Common myeloid progenitor, CD34-positive (primary cell): ENCODE data around the gene SLC25A19.

Source experiments
- CTCF ChIA-PET: fragments of 350-600 bp; sonication (Branson Sonifier 250); formaldehyde crosslinking; loops from one replicate; lab custom pipeline; 2021; ENCODE audit warnings: antibody characterized with exemption; lab: Charles Lee
- POLR2A ChIA-PET: fragments of 350-600 bp; sonication (Branson Sonifier 250); formaldehyde crosslinking; loops from one replicate; lab custom pipeline; 2021; ENCODE audit warnings: antibody characterized with exemption; lab: Charles Lee
- DNase-seq, 3 donors: peaks; one replicate each; pipeline versions ENCODE4 v3.0.0 to v3.0.0-alpha.2; 2013
- H3K27ac ChIP-seq, 2 experiments: 1 replicate in 1 of 2; 2 replicates in 1 of 2; pipeline ENCODE4 v1.7.0; 2013; ENCODE audit warnings: inconsistent platforms in 2 of 2, low read length in 2 of 2, mild to moderate bottlenecking in 2 of 2, low read depth in 1 of 2, moderate library complexity in 1 of 2; ENCODE audit not compliant: severe bottlenecking in 2 of 2, insufficient read depth in 1 of 2, poor library complexity in 1 of 2
- H3K27me3 ChIP-seq, 5 experiments: replicated peaks in 2 of 5; 1 replicate in 3 of 5; 2 replicates in 2 of 5; pipeline versions ENCODE4 v1.6.1 to v1.7.0; 2013; ENCODE audit warnings: low read length in 4 of 5, mild to moderate bottlenecking in 2 of 5, moderate library complexity in 2 of 5, inconsistent platforms in 1 of 5; ENCODE audit not compliant: insufficient read depth in 5 of 5, control insufficient read depth in 4 of 5
- H3K36me3 ChIP-seq, 4 experiments: 1 replicate in 2 of 4; 2 replicates in 2 of 4; pipeline versions ENCODE4 v1.6.1 to v1.7.0; 2013; ENCODE audit warnings: low read length in 3 of 4, control low read depth in 1 of 4, mild to moderate bottlenecking in 1 of 4; ENCODE audit not compliant: control insufficient read depth in 4 of 4, insufficient read depth in 4 of 4
- H3K4me1 ChIP-seq, 4 experiments: 1 replicate in 3 of 4; 2 replicates in 1 of 4; pipeline versions ENCODE4 v1.6.1 to v1.7.1; 2013; ENCODE audit warnings: low read length in 3 of 4, mild to moderate bottlenecking in 3 of 4, control low read depth in 1 of 4, inconsistent platforms in 1 of 4, moderate library complexity in 1 of 4; ENCODE audit not compliant: control insufficient read depth in 4 of 4, insufficient read depth in 4 of 4; ENCODE audit errors: control extremely low read depth in 1 of 4
- H3K4me3 ChIP-seq, 7 experiments: 1 replicate in 4 of 7; 2 replicates in 3 of 7; pipeline versions ENCODE4 v1.5.1 to v1.7.0; 2013; ENCODE audit warnings: mild to moderate bottlenecking in 7 of 7, low read length in 6 of 7, moderate library complexity in 6 of 7, inconsistent platforms in 2 of 7, low read depth in 2 of 7, control low read depth in 1 of 7; ENCODE audit not compliant: insufficient read depth in 4 of 7, control insufficient read depth in 1 of 7; ENCODE audit errors: extremely low read depth in 1 of 7
- H3K9me3 ChIP-seq, 5 experiments: 1 replicate in 4 of 5; 2 replicates in 1 of 5; pipeline versions ENCODE4 v1.6.1 to v1.7.1; 2013; ENCODE audit warnings: low read length in 4 of 5, mild to moderate bottlenecking in 2 of 5, inconsistent platforms in 1 of 5, low read depth in 1 of 5, moderate library complexity in 1 of 5; ENCODE audit not compliant: control insufficient read depth in 4 of 5, insufficient read depth in 2 of 5; ENCODE audit errors: control extremely low read depth in 1 of 5
- WGBS: methylation state at CpG from one replicate; pipeline ENCODE4 v1.1.5; 2013; ENCODE audit not compliant: insufficient coverage; 5-methylcytosine and 5-hydroxymethylcytosine counted together

SLC25A19 gene

GRCh38 chr17:75270218-75270965, 18.8 kb downstream of the SLC25A19 start:
- Histone ChIP-seq H3K27me3 (no peaks in the 10 kb centered on the region), H3K36me3 (peaks cover 2 to 56% (median 37%) of the 10 kb centered on the region in 4 experiments), H3K4me1 (peaks cover 0 to 53% (median 32%) of the 10 kb centered on the region in 4 experiments), H3K4me3 (peak overlapping the region; percentile 79 to 96 (median 91)), H3K27ac (peak overlapping the region; percentile 85 to 90), H3K9me3 (no peaks in the 10 kb centered on the region)
- ChIA-PET POLR2A (interaction anchor here (0.6 to 2.5 kb wide), 6 partner anchors 9 to 397 kb away, joined by 3 to 39 read pairs (median 4); partner anchors contain the start of genes FDXR, GGA3, MRPS7 and SLC25A19), CTCF (interaction anchor here (0.6 to 5.1 kb wide), 25 partner anchors 10 to 376 kb away, joined by 3 to 40 read pairs (median 5); partner anchors contain the start of genes GGA3, MRPS7, NUP85 and SLC25A19)
- peak; percentile 80 to 85 (median 81) for DNase-seq
- WGBS = under 1% methylated on average over 44 of the region's 47 CpGs

GRCh38 chr17:75269844-75270217, 19.4 kb downstream of the SLC25A19 start:
- Histone ChIP-seq H3K9me3 (no peaks in the 10 kb centered on the region), H3K27me3 (no peaks in the 10 kb centered on the region), H3K36me3 (peaks cover 2 to 55% (median 35%) of the 10 kb centered on the region in 4 experiments), H3K27ac (peak overlapping the region; percentile 85 to 90), H3K4me3 (peak overlapping the region; percentile 79 to 96 (median 91)), H3K4me1 (peaks cover 0 to 53% (median 32%) of the 10 kb centered on the region in 4 experiments)
- ChIA-PET CTCF (interaction anchor here (0.6 to 5.1 kb wide), 15 partner anchors 9 to 312 kb away, joined by 3 to 40 read pairs (median 5); partner anchors contain the start of genes GGA3, MRPS7 and SLC25A19), POLR2A (interaction anchor here (0.6 to 2.5 kb wide), 2 partner anchors 8 to 222 kb away, joined by 3 to 39 read pairs; partner anchors contain the start of genes GGA3 and MRPS7)
- 25% methylated on average over 5 of the region's 6 CpGs for WGBS
- DNase-seq = peak in 2 of 3 donors; percentile 17 to 36

- ChIA-PET CTCF (interaction anchor here (1.4 to 2.1 kb wide), 2 partner anchors 22 to 150 kb away, joined by 4 to 8 read pairs; partner anchors contain the start of gene SLC25A19), POLR2A (no interaction called here)
- WGBS = 88% methylated on average over 11 of the region's 14 CpGs
- Histone ChIP-seq H3K27ac (no peak overlapping the region), H3K4me1 (peaks cover under 1 to 52% (median 34%) of the 10 kb centered on the region in 4 experiments), H3K27me3 (no peaks in the 10 kb centered on the region), H3K36me3 (peaks cover 0 to 47% (median 27%) of the 10 kb centered on the region in 4 experiments), H3K9me3 (no peaks in the 10 kb centered on the region), H3K4me3 (no peak overlapping the region)
- DNase-seq = no peak
Measured at GRCh38 chr17:75267411-75268232, 21.6 kb downstream of the SLC25A19 start.

GRCh38 chr17:75267153-75267410, 22.2 kb downstream of the SLC25A19 start:
- ChIA-PET POLR2A (no interaction called here), CTCF (interaction anchor here (1.0 to 2.1 kb wide), 2 partner anchors 22 to 38 kb away, joined by 3 to 8 read pairs; partner anchors contain the start of gene SLC25A19)
- H3K4me1 ChIP-seq = peaks cover 4 to 52% (median 34%) of the 10 kb centered on the region in 4 experiments
- H3K9me3 ChIP-seq = no peaks in the 10 kb centered on the region
- 93% methylated on average over 2 of the region's 2 CpGs for WGBS
- H3K27ac ChIP-seq = no peak overlapping the region
- no peaks in the 10 kb centered on the region for H3K27me3 ChIP-seq
- H3K36me3 ChIP-seq = peaks cover 0 to 42% (median 26%) of the 10 kb centered on the region in 4 experiments
- no peak for DNase-seq
- no peak overlapping the region for H3K4me3 ChIP-seq

- WGBS = 98% methylated on average over 12 of the region's 13 CpGs
- ChIA-PET POLR2A (no interaction called here), CTCF (interaction anchor here (1.0 to 2.1 kb wide), 2 partner anchors 23 to 37 kb away, joined by 3 to 8 read pairs; partner anchors contain the start of gene SLC25A19)
- Histone ChIP-seq H3K4me3 (no peak overlapping the region), H3K27ac (no peak overlapping the region), H3K36me3 (peaks cover 0 to 42% (median 26%) of the 10 kb centered on the region in 4 experiments), H3K4me1 (peaks cover 4 to 47% (median 31%) of the 10 kb centered on the region in 4 experiments), H3K9me3 (no peaks in the 10 kb centered on the region), H3K27me3 (no peaks in the 10 kb centered on the region)
- no peak for DNase-seq
Measured at GRCh38 chr17:75266316-75267152, 22.7 kb downstream of the SLC25A19 start.

GRCh38 chr17:75265614-75266315, 23.5 kb downstream of the SLC25A19 start:
- CTCF ChIA-PET = interaction anchor here (0.6 to 2.1 kb wide), 2 partner anchors 24 to 100 kb away, joined by 3 to 8 read pairs; partner anchors contain the start of gene SLC25A19
- 58% methylated on average over 15 of the region's 17 CpGs for WGBS
- Histone ChIP-seq H3K9me3 (no peaks in the 10 kb centered on the region), H3K4me1 (peaks cover 4 to 47% (median 32%) of the 10 kb centered on the region in 4 experiments), H3K36me3 (peaks cover 0 to 42% (median 26%) of the 10 kb centered on the region in 4 experiments), H3K27ac (peak overlapping the region in 1 of 2 experiments; percentile 17), H3K4me3 (no peak overlapping the region), H3K27me3 (no peaks in the 10 kb centered on the region)
- DNase-seq = peak in 2 of 3 donors; percentile 46 to 70
- POLR2A ChIA-PET = no interaction called here
